WI38 (cell line): ENCODE measurements around the gene SLC13A3.

Source experiments
- H3K4me3 ChIP-seq: 2 replicates; pipeline ENCODE4 v1.5.1; 2011; ENCODE audit warnings: low read depth, mild to moderate bottlenecking, control low read depth, low read length
- TF ChIP-seq, protein P1 (sequence below): IDR thresholded peaks from 2 replicates; pipeline ENCODE4 v1.5.1; 2012; ENCODE audit warnings: low read depth, mild to moderate bottlenecking, control low read depth, low read length

The SLC13A3 gene, protein sequence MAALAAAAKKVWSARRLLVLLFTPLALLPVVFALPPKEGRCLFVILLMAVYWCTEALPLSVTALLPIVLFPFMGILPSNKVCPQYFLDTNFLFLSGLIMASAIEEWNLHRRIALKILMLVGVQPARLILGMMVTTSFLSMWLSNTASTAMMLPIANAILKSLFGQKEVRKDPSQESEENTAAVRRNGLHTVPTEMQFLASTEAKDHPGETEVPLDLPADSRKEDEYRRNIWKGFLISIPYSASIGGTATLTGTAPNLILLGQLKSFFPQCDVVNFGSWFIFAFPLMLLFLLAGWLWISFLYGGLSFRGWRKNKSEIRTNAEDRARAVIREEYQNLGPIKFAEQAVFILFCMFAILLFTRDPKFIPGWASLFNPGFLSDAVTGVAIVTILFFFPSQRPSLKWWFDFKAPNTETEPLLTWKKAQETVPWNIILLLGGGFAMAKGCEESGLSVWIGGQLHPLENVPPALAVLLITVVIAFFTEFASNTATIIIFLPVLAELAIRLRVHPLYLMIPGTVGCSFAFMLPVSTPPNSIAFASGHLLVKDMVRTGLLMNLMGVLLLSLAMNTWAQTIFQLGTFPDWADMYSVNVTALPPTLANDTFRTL

DNA sequence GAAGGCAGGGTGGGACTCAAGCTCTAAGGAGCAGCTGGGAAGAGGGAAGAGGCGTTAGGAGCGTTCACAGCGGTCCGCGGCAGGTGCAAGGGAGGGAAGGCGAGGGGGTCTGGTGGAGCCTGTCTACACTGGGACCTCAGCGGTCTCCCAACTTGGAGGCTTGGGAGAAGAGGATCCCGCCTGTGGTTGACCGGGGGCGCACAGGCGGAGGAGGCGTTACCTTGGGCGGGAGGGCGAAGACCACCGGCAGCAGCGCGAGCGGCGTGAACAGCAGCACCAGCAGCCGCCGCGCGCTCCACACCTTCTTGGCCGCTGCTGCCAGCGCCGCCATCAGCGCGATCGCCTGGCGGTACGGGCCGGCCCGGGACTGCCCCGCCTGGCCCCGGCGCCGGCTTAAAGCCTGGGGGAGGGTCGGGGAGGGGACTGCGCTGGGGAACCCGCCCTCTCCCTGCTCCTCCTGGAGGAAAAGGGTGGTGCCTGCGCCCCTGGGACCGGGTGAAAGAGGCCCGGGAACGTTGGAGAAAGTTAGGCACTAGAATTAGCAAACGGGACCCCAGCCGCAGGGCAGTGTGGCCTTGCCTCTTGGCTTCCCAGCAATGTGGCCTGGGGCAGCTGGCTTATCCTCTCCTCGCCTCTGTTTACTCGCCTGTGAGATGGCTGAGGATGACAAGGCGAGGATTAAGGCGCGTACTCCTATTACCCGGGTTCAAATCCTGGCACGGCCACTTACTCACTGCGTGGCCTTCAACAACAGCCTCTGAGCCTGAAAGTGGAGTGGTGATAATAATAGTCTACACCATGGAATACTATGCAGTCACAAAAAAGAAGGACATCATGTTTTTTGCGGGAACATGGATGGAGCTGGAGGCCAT, at the start of gene SLC13A3:
TSS of gene SLC13A3 (minus strand) at position 369 of the 872 bp plus-strand sequence. CDS start at position 331, 38 bp downstream.
- TF ChIP-seq, protein P1, sequence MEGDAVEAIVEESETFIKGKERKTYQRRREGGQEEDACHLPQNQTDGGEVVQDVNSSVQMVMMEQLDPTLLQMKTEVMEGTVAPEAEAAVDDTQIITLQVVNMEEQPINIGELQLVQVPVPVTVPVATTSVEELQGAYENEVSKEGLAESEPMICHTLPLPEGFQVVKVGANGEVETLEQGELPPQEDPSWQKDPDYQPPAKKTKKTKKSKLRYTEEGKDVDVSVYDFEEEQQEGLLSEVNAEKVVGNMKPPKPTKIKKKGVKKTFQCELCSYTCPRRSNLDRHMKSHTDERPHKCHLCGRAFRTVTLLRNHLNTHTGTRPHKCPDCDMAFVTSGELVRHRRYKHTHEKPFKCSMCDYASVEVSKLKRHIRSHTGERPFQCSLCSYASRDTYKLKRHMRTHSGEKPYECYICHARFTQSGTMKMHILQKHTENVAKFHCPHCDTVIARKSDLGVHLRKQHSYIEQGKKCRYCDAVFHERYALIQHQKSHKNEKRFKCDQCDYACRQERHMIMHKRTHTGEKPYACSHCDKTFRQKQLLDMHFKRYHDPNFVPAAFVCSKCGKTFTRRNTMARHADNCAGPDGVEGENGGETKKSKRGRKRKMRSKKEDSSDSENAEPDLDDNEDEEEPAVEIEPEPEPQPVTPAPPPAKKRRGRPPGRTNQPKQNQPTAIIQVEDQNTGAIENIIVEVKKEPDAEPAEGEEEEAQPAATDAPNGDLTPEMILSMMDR: no peak
- H3K4me3 ChIP-seq: no peak within 1 kb of the TSS

DNA sequence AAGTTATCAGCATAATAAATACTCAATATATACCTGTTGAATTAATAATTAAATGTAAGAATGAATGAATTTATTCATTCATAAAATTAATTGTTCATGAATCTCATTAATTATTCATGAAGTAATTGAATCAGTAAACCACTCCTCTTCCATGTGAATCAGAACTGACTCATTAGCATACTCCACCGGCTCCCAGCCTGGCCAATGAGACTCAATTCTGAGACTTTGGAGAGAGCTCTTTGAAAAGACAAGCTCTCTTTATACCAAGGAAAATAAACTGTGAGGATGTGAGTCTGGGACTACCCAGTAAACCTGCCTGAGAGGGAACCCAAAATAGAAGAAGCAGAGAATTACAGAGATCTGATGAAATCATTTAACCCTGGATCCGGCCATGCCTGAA, 49.8 kb upstream of the SLC13A3 start:
- no peak overlapping the region for H3K4me3 ChIP-seq
- TF ChIP-seq, protein P1: no peak

DNA sequence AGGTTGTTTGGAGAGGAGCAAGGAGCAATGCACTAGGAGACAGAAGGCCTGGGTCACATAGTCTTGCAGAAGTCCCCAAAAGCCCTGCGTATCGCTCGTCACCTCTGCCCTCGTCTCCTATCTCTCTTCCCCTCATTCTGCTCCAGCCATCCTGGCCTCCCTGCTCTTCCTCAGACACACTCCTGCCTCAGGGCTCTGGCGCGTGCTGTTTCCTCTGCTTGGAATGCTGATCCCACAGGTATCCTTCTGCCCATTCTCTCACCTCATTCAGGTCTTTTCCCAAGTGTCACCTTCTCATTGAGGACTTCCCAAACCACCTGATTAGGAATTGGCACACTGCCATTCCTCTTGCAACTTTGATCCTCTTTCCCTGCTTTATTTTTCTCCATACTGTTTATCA, 49.2 kb upstream of the SLC13A3 start:
- TF ChIP-seq, protein P1: no peak
- H3K4me3 ChIP-seq: no peak overlapping the region

DNA sequence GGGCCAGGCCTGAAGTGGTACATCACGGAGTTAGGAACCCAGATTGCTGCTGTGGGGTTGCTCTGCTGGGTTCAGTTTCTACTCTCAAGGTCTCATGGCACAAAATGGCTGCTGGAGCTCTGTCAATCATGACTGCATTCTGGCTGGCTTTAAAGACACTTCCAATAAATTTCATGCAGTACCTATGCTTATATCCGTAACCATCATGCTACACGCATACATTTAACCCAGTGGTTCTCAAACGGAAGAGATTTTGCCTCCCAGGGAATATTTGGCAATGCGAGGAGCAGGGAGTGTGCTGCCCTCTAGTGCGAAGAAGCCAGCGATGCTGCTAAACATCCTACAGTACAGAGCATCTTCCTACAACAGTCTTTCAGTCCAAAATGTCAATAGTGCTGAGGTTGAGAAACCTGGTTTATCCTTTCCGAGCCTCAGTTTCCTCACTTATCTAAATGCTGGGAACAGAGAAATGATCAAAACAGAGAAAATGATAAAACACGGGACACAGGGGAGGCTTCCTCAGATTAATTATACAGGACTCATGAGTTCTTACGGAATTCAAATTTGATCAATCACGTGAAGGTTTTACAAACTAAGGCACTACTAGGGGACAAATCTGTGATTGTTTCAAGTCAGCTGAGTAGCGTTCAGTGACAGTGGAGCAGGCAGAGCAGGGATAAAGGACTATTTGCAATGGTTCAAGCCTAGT, 48.5 kb upstream of the SLC13A3 start:
- H3K4me3 ChIP-seq: no peak overlapping the region
- TF ChIP-seq, protein P1: peak; percentile 59

DNA sequence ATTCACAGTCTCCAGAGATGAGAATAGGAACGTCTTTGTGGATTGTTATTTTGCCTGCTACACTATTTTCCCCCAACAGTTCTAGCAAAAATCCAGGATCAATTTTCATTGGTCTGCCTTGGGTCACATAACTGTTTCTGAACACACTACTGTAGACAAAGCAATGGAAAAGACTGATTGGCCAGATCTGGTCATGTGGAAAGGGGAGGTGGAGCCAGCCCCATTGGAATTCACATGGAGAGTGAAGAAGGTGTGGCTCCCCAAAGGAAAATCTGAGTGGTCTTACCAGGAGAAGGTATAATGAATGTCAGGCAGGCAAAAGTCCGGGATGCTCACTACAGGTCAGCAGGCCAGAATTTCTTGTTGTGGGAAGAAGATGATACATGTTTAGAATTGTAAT, 47.5 kb upstream of the SLC13A3 start:
- no peak overlapping the region for H3K4me3 ChIP-seq
- TF ChIP-seq, protein P1: no peak

DNA sequence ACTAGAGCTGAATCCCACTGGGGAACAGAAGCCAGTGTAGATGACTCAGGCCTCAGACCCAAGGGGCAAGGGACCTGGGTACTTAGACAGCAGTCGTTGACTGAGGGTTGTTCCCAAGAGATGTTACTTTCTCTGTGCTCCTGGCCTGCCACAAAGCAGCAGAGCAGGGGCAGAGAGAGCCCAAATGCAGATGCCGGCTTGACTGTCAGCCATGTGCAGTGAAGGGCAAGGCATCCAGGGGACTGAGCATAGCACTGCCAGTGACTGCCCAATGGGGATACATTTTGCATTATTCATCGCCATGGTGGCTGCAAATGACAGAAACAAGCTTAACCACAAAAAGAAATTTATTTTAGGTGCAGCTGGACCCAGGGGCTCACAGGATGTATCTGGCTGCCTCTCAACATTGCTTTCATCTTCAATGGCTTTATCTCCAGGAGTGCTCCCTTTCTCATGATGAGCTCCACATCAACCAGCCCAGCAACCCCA, 45.6 kb upstream of the SLC13A3 start:
- H3K4me3 ChIP-seq: no peak overlapping the region
- TF ChIP-seq, protein P1: no peak
